Mucosa of descending colon (tissue), 3 donors: ENCODE results near the gene RMRP. TPM values are rescaled to one million over a fixed set of nuclear protein-coding genes. Genes with fewer than 3 reads are reported as not detected.

Source experiments
- ATAC-seq: fragments of 200-7000 bp; cut with Tn5 transposase; one replicate; pipeline ENCODE4 v1.9.1; 2020; ENCODE audit warnings: mild to moderate bottlenecking, moderate library complexity
- DNase-seq, 3 donors: peaks; one replicate each; pipeline ENCODE4 v3.0.0-alpha.2; 2020
- H3K36me3 ChIP-seq: fragments of 200-600 bp; one replicate; pipeline ENCODE4 v1.8.0; 2021; ENCODE audit warnings: low read depth, mild to moderate bottlenecking
- H3K4me1 ChIP-seq: fragments of 200-600 bp; one replicate; pipeline ENCODE4 v1.8.0; 2021; ENCODE audit warnings: low read depth, mild to moderate bottlenecking
- H3K4me3 ChIP-seq: fragments of 200-600 bp; one replicate; pipeline ENCODE4 v1.8.0; 2021; ENCODE audit warnings: mild to moderate bottlenecking
- H3K9me3 ChIP-seq: fragments of 200-600 bp; one replicate; pipeline ENCODE4 v1.8.0; 2021; ENCODE audit warnings: mild to moderate bottlenecking
- CTCF ChIP-seq: fragments of 200-600 bp; IDR thresholded peaks from one replicate; pipeline ENCODE4 v1.8.0; 2022; ENCODE audit warnings: antibody characterized with exemption, mild to moderate bottlenecking
- intact Hi-C, 2 donors: fragments of 100-400 bp; cut with DNase I in 1 of 2; cut with micrococcal nuclease in 1 of 2; formaldehyde crosslinking; loops; one replicate each; pipeline versions ENCODE4 v1.11.0 to v1.11.1; 2022; cut with DNase I, micrococcal nuclease
- total RNA-seq, 3 donors: library from RNA; stranded (reverse); fragmentation: NEBNext Ultra II Directional in 2 of 3; extraction: Animal tissue kit (Norgen Biotek cat#: 25700) in 2 of 3; gene quantifications; one replicate each; pipeline versions ENCODE4 v1.2.1 to v1.2.4, GENCODE V29; 2021 to 2023
- donor health status: DM: no; HTN: no; CAD: no; lungs with moderate emphysema.
- donor health status: DM: no; HTN: no; CAD: no.
- donor health status: DM: no; HTN: yes; CAD: no.

RMRP gene
- total RNA-seq, 3 donors from 2014 or later: 9,213 to 30,268 (median 19,463) TPM

DNA sequence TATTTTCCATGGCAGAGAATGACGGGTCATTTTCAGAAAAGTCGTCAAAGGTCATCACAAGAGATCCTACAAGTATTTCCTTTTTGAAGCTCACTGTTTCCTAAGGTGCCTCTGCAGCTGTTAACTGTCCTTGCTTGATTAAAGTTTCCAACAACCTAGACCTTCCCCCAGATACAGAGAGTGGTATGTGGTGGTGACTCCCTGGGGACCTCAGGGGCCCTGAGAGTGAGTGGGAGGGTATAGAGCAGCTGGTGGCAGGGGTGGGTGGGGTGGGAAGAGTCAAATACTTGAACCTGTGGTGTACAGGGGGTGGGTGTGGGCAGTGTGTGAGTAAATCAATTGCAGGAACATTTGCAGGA, 38.0 kb downstream of the RMRP start:
- intact Hi-C loops: no loop called here
- DNase-seq (no peak), ATAC-seq (peak; percentile 29)
- no peak for TF ChIP-seq CTCF
- Histone ChIP-seq H3K9me3 (no peaks in the 10 kb centered on the region), H3K36me3 (no peaks in the 10 kb centered on the region), H3K4me3 (no peak overlapping the region), H3K4me1 (peaks cover 3% of the 10 kb centered on the region)

DNA sequence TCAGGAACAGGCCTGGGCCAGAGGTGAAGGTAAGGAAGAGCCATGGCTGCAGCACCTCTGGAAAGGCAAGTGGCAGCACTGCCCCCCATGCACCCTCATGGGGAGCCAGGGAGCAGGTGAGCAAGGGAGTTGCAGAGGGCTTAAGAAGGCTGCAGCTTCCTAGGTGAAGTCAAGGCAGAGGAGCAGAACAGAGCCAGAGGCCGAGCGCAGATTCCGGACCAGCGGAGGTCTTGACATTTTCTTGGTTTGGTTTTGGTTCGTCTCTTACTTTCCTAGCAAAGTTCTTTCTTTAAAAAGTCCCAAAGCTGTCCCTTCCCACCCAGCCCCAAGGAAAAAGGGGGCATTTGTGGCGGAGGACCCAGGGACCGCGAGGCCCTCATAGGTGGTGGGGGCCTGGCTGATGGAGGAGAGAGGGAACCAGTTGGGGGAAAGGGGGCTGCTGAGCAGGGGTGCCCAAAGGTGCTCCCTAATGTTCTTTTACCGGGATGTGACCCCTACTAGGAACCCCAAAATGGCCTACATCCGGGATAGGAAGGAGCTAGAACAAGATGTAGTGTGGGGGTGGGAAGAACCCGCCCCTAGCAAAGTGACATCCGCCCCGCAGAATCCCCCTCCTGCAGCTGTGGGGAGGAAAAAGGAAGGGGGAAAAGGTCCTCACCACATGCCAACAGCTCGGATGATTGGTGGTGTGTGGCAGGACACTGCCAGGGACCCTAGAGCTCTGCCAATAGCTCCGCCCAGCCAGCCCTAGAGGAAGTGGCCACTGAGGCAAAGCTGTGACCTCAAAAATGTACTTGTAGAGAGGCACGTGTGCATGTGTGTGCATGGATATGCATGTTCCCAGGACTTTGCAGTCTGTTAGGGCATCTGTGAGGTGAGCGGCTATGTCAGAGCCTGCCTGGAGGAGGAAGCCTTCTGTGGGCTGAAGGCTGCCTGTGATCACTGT, 38.7 kb downstream of the RMRP start:
- Histone ChIP-seq H3K36me3 (no peaks in the 10 kb centered on the region), H3K4me3 (no peak overlapping the region)
- intact Hi-C loops: no loop called here

GRCh38 chr9:35618325-35618727, 39.5 kb downstream of the RMRP start, which contains the start of gene CD72:
CD72 (minus strand) TSS chr9:35618413; CDS start chr9:35618303, 110 bp downstream.
- intact Hi-C loops: no loop called here
- DNase-seq (no peak), ATAC-seq (peak; percentile 26)
- no peaks in the 10 kb centered on the region for H3K9me3 ChIP-seq
- no peaks in the 10 kb centered on the region for H3K36me3 ChIP-seq
- H3K4me1 ChIP-seq: peaks cover 3% of the 10 kb centered on the region
- TF ChIP-seq CTCF: no peak
- no peak within 1 kb of the TSS for H3K4me3 ChIP-seq

More for the DNA sequence above, 38.7 kb downstream of the RMRP start:
- ATAC-seq: peak; percentile 64
- peaks cover 3% of the 10 kb centered on the region for H3K4me1 ChIP-seq
- TF ChIP-seq CTCF: no peak
- H3K9me3 ChIP-seq: no peaks in the 10 kb centered on the region
- peak in 2 of 3 donors; percentile 44 to 83 for DNase-seq

- peaks cover 3% of the 10 kb centered on the region for H3K4me1 ChIP-seq
- DNase-seq (no peak), ATAC-seq (no peak)
- no peak overlapping the region for H3K4me3 ChIP-seq
- intact Hi-C loops: no loop called here
- no peak for TF ChIP-seq CTCF
- no peaks in the 10 kb centered on the region for H3K9me3 ChIP-seq
- no peaks in the 10 kb centered on the region for H3K36me3 ChIP-seq
These were observed 40.3 kb downstream of the RMRP start for GRCh38 chr9:35617548-35617947.

DNA sequence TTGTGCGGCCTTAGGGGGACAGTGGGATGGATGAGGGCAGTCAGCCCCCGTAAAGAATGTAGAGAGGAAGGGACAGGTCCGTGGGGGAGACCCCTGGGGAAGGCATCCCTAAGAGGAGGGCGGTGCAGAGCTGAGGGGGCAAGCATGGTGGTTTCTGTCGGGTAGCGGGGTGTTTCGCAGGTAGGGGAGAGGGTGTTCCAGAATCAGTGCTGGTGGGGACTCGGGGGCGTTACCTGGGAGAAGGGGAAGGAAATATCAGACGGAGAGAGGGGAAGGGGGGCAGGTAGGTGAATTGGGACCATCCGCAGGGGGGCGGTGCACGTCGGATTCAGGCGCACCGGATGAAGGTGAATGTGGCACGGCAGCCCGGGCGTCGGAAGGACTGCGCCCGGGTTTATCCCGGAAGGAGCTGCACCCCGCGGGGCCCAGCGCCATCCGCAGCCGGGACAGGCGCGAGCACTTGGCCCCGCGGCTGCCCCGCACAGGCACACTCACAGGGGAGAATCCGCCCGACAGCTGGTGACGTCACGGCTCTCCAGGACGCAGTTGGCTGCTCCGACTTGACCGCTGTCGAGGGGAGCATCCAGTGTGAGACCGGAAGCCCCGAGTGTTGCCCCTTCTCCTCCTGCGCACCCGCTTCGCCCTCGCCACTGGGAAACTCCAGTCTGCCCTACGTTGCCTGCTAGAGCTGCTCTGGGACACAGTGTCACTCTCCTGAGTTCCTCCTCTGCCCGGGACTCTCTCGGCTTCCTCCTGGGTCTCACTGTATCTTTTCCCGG, 40.9 kb downstream of the RMRP start:
- Histone ChIP-seq H3K36me3 (no peaks in the 10 kb centered on the region), H3K4me3 (no peak overlapping the region), H3K4me1 (peaks cover 3% of the 10 kb centered on the region), H3K9me3 (no peaks in the 10 kb centered on the region)
- no peak for TF ChIP-seq CTCF
- peak; percentile 72 to 88 (median 75) for DNase-seq
- ATAC-seq: peak; percentile 71
- intact Hi-C loops: no loop called here
